Large intestine (tissue), 3 donors: ENCODE results near the gene ACSS1. TPM values are rescaled to one million over a fixed set of nuclear protein-coding genes. Genes with fewer than 3 reads are reported as not detected.

ENCODE experiments used
- DNase-seq, 2 donors: peaks; one replicate each; pipeline versions ENCODE4 v3.0.0 to v3.0.0-alpha.2; 2013
- H3K27ac ChIP-seq: one replicate; pipeline ENCODE4 v1.5.1; 2013; ENCODE audit warnings: low read length
- H3K27me3 ChIP-seq: 2 replicates; pipeline ENCODE4 v1.6.1; 2013; ENCODE audit warnings: low read length; ENCODE audit not compliant: control insufficient read depth, insufficient read depth
- H3K36me3 ChIP-seq: 2 replicates; pipeline ENCODE4 v1.6.1; 2013; ENCODE audit warnings: low read length; ENCODE audit not compliant: control insufficient read depth, insufficient read depth
- H3K4me1 ChIP-seq: one replicate; pipeline ENCODE4 v1.6.1; 2013; ENCODE audit warnings: low read length; ENCODE audit not compliant: control insufficient read depth, insufficient read depth
- H3K4me3 ChIP-seq: one replicate; pipeline ENCODE4 v1.5.1; 2013; ENCODE audit warnings: low read length
- H3K9me3 ChIP-seq: one replicate; pipeline ENCODE4 v1.6.1; 2013; ENCODE audit warnings: mild to moderate bottlenecking, low read depth, low read length, moderate library complexity; ENCODE audit not compliant: control insufficient read depth
- WGBS: methylation state at CpG from one replicate; pipeline ENCODE4 v1.1.5; 2013; ENCODE audit warnings: low lambda C conversion rate; ENCODE audit not compliant: insufficient coverage; 5-methylcytosine and 5-hydroxymethylcytosine counted together
- polyA plus RNA-seq: library from polyadenylated mRNA; unstranded; fragments of 120-200 nt; gene quantifications from one replicate; pipeline ENCODE4 v1.2.1, GENCODE V29; 2013

The ACSS1 gene
- polyA plus RNA-seq, 1 donor, result 102 TPM

DNA sequence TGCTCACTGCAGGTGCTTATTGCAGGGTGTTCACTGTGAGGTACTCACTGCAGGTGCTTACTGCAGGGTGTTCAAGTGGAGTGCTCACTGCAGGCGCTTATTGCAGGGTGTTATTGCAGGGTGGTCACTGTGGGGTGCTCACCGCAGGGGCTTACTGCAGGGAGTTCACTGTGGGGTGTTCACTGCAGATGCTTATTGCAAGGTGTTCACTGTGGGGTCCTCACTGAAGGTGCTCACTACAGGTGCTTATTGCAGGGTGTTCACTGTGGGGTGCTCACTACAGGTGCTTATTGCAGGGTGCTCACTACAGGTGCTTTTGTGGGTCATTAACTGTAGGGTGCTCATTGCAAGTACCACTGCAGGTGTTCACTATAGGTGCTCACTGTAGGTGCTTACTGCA lies 85.6 kb downstream of the ACSS1 start:
- H3K4me3 ChIP-seq, result no peak overlapping the region
- peaks cover 60% of the 10 kb centered on the region for H3K36me3 ChIP-seq
- H3K27ac ChIP-seq, result no peak overlapping the region
- WGBS, result no CpG with 5 or more reads among the region's 2 CpGs
- H3K9me3 ChIP-seq, result no peaks in the 10 kb centered on the region
- no peak for DNase-seq
- no peaks in the 10 kb centered on the region for H3K27me3 ChIP-seq
- no peaks in the 10 kb centered on the region for H3K4me1 ChIP-seq

DNA sequence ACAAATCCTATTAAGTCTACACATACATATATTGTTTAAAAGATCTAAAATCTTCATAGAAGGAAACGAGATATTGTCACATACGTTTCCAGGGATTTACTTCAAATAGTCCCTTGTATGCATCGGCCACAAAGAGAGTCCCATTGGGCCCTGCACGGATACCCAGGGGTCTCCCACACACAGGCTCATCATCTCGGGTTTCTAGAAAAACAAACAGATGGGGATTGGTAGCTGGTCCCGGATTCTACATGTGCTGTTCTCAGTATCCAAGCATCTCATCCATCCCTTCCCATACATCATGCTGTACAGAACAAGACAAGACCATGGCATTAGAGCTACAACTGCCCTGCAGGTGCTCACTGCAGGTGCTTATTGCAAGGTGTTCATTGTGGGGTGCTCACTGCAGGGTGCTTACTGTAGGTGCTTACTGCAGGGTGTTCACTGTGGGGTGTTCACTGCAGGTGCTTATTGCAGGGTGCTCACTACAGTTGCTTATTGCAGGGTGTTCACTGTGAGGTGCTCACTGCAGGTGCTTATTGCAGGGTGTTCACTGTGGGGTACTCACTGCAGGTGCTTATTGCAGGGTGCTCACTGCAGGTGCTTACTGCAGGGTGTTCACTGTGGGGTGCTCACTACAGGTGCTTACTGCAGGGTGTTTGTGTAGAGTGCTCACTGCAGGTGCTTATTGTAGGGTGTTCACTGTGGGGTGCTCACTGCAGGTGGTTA lies 86.4 kb downstream of the ACSS1 start:
- no peak overlapping the region for H3K27ac ChIP-seq
- H3K27me3 ChIP-seq, result no peaks in the 10 kb centered on the region
- no peaks in the 10 kb centered on the region for H3K4me1 ChIP-seq
- WGBS, result no CpG with 5 or more reads among the region's 6 CpGs
- DNase-seq, result no peak
- H3K9me3 ChIP-seq, result no peaks in the 10 kb centered on the region
- H3K4me3 ChIP-seq, result no peak overlapping the region
- H3K36me3 ChIP-seq, result peaks cover 58% of the 10 kb centered on the region

DNA sequence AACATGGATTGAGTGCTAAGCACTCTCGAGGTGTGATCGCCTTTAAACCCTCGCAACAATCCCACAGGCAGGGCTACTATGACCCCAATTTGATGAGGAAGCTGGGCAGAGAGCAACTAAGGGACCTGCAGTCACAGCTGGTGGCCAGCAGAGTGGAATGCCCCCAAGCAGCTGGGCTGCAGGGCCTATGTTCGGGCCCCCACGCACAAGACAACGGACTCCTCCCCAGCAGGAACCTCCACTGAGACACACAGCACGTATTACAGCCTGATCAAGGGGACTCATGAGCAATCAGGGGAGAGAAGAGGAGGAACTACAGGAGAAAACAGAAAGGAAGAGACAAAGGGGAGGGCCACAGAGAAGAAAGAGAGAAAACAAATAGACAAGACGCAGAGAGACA lies 87.2 kb downstream of the ACSS1 start:
- Histone ChIP-seq H3K27ac (no peak overlapping the region), H3K9me3 (no peaks in the 10 kb centered on the region), H3K27me3 (no peaks in the 10 kb centered on the region), H3K4me3 (no peak overlapping the region), H3K36me3 (peaks cover 62% of the 10 kb centered on the region), H3K4me1 (no peaks in the 10 kb centered on the region)
- DNase-seq, result no peak
- WGBS, result 88% methylated on average over 2 of the region's 8 CpGs

DNA sequence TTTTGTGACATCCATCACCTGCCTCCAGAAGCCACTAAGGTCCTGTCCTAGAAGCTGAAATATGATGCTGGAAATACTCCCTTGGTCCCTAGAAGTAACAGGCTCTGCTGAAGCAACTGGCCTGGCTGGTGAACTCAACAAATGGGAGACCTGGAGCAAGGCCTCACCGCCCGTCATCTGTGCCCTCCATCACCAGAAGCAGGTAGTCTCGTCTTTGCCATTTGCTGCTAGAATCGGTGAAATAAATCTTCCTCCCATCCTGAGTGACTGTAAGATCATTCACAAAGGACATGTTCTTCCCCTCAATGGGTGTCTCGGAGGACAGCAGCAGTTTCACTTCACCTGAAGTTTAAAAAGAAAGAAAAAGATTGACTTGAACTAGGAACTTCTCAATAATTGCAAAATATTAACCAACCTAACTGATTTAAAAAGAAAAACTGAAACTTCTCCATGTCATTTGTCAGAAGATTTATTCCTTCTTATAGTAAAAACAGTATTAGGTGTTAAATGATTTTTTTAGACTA lies 87.8 kb downstream of the ACSS1 start:
- H3K36me3 ChIP-seq, result peaks cover 68% of the 10 kb centered on the region
- H3K4me1 ChIP-seq, result no peaks in the 10 kb centered on the region

DNA sequence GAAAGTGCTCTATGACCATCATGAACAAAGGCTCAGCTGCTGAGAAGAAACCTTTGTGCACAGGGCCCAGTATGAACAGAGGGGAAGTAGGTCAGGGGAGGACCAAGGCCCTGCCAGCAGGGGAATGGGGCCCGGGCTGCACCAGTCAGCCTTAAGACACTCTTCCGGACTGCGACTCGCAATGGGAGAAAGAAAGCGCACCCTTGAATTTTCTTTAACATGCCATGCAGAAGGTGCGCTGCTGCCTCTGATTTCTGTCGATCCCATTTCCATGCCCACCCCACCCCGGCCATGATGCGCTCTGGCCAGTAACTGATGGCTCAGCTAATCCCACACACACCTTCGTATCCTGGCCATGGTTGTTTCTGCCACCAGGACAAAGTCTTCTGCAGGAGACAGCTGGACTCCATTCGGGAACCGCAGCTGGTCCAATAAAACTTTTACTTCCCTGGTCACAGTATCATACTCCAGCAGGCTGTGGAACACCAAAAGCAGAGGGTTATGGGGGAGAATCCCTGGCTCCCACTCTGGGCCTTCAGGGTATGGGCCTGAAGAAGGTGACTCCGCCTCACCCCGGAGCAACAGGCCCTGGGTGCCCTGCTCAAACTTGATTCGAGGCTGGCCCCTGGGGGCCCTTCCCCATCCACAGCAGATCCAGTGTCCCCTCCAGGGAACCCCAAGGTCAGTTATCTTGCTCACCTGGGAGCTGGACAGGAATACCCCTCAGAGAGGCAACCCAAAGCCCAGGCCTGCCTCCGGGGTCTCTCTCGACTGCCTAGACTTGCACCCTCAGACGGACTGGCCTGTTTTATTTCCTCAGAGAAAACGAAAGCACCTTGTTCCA lies 88.5 kb downstream of the ACSS1 start:
- no peaks in the 10 kb centered on the region for H3K27me3 ChIP-seq
- DNase-seq, result no peak
- no peak overlapping the region for H3K27ac ChIP-seq
- peaks cover 72% of the 10 kb centered on the region for H3K36me3 ChIP-seq
- WGBS, result no CpG with 5 or more reads among the region's 19 CpGs
- no peak overlapping the region for H3K4me3 ChIP-seq
- H3K4me1 ChIP-seq, result no peaks in the 10 kb centered on the region
- no peaks in the 10 kb centered on the region for H3K9me3 ChIP-seq

More for the DNA sequence above, 87.8 kb downstream of the ACSS1 start:
- no peak for DNase-seq
- H3K27me3 ChIP-seq, result no peaks in the 10 kb centered on the region
- 100% methylated on average over 2 of the region's 5 CpGs for WGBS
- H3K9me3 ChIP-seq, result no peaks in the 10 kb centered on the region
- H3K4me3 ChIP-seq, result no peak overlapping the region
- no peak overlapping the region for H3K27ac ChIP-seq

DNA sequence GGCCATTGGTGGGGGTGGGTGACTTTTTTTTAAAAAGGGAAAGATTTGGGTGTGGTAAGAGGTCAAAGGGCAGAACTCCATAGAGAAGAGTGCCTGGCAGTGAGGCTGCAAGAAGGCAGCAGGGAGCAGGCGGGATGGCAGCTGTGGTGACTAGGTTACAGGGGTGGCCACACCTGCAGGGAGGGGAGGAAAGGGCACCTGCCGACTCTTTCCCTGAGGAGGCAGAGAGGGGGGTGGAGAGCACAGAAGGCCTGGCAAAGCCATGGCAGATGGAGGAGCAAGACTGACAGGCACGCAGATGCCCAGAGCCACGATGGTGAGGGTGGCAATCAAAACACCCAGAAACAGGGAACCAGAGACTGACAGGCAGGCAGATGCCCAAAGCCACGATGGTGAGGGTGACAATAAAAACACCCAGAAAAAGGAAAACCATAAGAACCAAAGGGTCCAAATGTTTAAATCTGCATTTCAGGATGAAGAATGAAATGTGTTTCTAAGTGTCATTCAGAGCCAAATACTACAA lies 89.6 kb downstream of the ACSS1 start:
- DNase-seq, result no peak
- Histone ChIP-seq H3K9me3 (no peaks in the 10 kb centered on the region), H3K27ac (no peak overlapping the region), H3K27me3 (no peaks in the 10 kb centered on the region), H3K36me3 (peaks cover 79% of the 10 kb centered on the region), H3K4me3 (no peak overlapping the region), H3K4me1 (no peaks in the 10 kb centered on the region)
- WGBS, result 100% methylated on average over 2 of the region's 5 CpGs

DNA sequence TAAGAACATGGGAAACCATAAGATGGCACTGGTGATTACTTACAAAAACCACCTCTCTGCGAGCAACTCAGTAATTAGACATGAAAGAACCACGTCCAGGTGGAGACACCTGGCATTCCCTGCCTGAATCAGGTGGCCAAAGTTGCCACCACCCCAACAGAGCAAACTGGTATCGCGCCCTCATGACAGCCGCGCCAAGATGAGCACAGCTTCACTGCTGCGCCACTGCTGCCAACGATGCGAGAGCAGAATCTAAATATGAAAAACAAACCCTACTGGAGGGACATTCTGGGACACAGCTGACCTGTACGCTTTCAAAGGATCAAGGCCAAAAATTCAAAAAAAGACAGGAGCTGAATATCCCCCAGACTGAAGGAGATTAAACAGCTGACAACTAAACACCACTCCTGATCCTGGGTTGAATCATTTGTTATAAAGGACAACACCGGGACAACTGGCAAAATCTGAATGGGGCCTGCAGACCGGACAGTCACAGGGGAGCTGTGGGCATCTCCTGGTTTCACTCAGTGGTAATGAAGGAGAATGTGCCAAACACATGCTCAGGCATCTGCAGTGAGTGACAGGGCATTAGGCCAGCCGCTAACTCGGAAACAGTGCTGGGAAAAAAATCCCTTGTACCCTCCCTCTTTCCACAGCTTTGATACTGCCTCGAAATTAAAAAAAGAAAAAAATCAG lies 91.5 kb downstream of the ACSS1 start:
- no peak for DNase-seq
- no CpG with 5 or more reads among the region's 15 CpGs for WGBS
- Histone ChIP-seq H3K4me3 (no peak overlapping the region), H3K27ac (no peak overlapping the region), H3K9me3 (no peaks in the 10 kb centered on the region), H3K36me3 (peaks cover 81% of the 10 kb centered on the region), H3K27me3 (no peaks in the 10 kb centered on the region), H3K4me1 (no peaks in the 10 kb centered on the region)

DNA sequence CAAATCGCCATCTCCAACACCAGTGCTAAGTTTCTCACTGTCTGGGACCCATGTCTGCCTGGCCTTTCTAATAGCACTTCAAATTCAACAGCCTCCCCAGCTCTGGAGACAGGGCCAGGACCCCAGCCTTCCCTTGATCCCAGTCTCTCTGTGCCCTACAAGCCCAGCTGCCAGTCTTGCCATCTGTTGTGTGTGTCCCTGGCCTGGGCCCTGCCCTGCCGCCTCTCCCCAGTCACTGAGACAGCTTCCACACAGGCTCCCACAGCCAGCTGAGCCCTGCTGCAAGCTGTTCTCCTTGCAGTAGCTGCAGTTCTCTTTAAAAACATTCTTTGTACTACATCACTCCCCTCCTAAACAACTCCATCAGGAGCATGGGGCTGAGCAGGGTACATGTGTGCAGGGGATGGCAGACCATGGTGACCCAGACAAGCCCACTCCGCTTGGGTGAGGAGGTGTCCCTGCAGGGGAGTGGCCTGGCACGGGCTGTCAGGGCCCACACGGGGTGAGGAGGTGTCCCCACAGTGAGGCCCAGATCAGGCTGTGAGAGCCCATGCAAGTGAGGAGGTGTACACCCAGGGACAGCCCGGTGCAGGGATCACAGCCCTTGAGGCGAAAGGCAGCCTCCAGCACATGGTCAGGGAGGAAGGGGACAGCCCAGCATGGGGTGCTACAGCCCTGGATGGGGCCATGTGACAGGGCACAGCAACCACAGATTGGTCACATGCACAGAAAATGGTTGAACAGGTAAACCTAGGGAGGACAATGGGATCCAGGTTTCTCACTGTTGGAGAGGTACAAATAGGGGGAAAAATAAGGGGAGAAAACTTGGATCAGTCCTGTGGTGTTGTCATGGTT lies 92.6 kb downstream of the ACSS1 start:
- Histone ChIP-seq H3K4me3 (no peak overlapping the region), H3K9me3 (no peaks in the 10 kb centered on the region), H3K27me3 (no peaks in the 10 kb centered on the region), H3K27ac (no peak overlapping the region), H3K36me3 (peaks cover 78% of the 10 kb centered on the region), H3K4me1 (no peaks in the 10 kb centered on the region)
- no CpG with 5 or more reads among the region's 7 CpGs for WGBS
- no peak for DNase-seq

DNA sequence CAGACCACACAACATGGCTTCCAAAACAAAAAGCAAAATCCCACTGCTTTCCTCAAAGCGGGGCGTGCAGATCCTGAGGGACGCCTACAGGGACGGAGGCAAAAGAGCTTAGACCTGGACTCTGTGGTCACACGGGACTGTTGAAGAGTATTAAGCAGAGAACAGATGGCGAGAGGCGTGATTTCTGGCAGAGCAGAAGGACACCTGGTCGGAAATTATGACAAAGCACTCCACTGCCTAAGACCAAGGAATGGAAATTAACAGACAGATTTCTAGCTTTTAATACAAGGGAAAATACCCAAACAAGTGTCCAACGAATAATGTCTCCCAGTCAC lies 93.5 kb downstream of the ACSS1 start:
- Histone ChIP-seq H3K36me3 (peaks cover 74% of the 10 kb centered on the region), H3K27me3 (no peaks in the 10 kb centered on the region), H3K9me3 (no peaks in the 10 kb centered on the region), H3K27ac (no peak overlapping the region), H3K4me3 (no peak overlapping the region), H3K4me1 (no peaks in the 10 kb centered on the region)
- DNase-seq, result no peak
- WGBS, result no CpG with 5 or more reads among the region's 9 CpGs
